Sigmoid colon (tissue), 4 donors: ENCODE results near the gene RAP1A.
"Not testable (repeated sequence)": the region's sequence is repeated elsewhere in the genome, so short reads cannot be mapped to it uniquely, and the experiment has no call there.

ENCODE experiments used
- CTCF ChIP-seq, 4 experiments: fragments of 450-650 bp in 3 of 4; fragments of 200-600 bp in 1 of 4; IDR thresholded peaks; one replicate each; pipeline ENCODE4 v1.5.1; 2016 to 2019; ENCODE audit warnings: antibody characterized with exemption in 4 of 4, mild to moderate bottlenecking in 3 of 4, moderate library complexity in 2 of 4
- EP300 ChIP-seq, 4 donors: sonication (generic); formaldehyde crosslinking; IDR thresholded peaks; one replicate each; pipeline ENCODE4 v1.6.1; 2017; ENCODE audit warnings: antibody characterized with exemption in 4 of 4

DNA sequence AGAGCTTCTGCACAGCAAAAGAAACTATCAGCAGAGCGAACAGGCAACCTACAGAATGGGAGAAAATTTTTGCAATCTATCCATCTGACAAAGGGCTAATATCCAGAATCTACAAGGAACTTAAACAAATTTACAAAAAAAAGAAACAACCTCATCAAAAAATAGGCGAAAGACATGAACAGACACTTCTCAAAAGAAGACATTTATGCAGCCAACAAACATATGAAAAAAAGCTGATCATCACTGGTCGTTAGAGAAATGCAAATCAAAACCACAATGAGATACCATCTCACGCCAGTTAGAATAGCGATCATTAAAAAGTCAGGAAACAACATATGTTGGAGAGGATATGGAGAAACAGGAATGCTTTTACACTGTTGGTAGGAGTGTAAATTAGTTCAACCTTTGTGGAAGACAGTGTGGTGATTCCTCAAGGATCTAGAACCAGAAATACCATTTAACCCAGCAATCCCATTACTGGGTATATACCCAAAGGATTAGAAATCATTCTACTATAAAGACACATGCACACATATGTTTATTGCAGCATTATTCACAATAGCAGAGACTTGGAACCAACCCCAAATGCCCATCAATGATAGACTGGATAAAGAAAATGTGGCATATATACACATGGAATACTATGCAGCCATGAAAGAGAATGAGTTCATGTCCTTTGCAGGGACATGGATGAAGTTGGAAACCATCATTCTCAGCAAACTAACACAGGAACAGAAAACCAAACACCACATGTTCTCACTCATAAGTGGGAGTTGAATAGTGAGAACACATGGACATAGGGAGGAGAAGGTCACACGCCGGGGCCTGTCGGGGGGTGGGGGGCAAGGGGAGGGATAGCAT is 65.9 kb downstream of the RAP1A start:
- not testable (repeated sequence) for TF ChIP-seq EP300, CTCF (IDR thresholded peaks at IDR 0.05)
